AG04450 (cell line): ENCODE data around the gene RASL10B. TPM values are rescaled to one million over a fixed set of nuclear protein-coding genes. Genes with fewer than 3 reads are reported as not detected.

ENCODE experiments used
- CTCF ChIA-PET: fragments of 300-600, 350-600 bp; formaldehyde crosslinking; extraction: SDS; loops from one replicate; lab custom pipeline; 2022; ENCODE audit warnings: antibody characterized with exemption, inconsistent platforms; lab: Charles Lee
- POLR2A ChIA-PET: fragments of 350-600 bp; formaldehyde crosslinking; extraction: SDS; loops from one replicate; lab custom pipeline; 2021; ENCODE audit warnings: antibody characterized with exemption, inconsistent platforms; lab: Yijun Ruan, JAX
- DNase-seq: peaks from one replicate; pipeline ENCODE4 v3.0.0-alpha.2; 2011; ENCODE audit warnings: low read depth, low spot score
- H3K27ac ChIP-seq: one replicate; pipeline ENCODE4 v1.5.1; 2012; ENCODE audit warnings: low read depth, low read length, control low read depth
- H3K27me3 ChIP-seq: one replicate; pipeline ENCODE4 v1.6.0; 2012; ENCODE audit warnings: low read length; ENCODE audit not compliant: control insufficient read depth, insufficient read depth
- H3K4me3 ChIP-seq: 2 replicates; pipeline ENCODE4 v1.5.1; 2011; ENCODE audit warnings: mild to moderate bottlenecking, low read depth, low read length, control low read depth
- H3K9me3 ChIP-seq: 2 replicates; pipeline ENCODE4 v1.5.1; 2012; ENCODE audit warnings: low read length; ENCODE audit not compliant: control insufficient read depth, insufficient read depth
- polyA plus RNA-seq: library from polyadenylated mRNA; depleted of rRNA; stranded (reverse); fragments of >200 nt; gene quantifications from 2 replicates; pipeline ENCODE4 v1.2.3, GENCODE V29; 2011
- TF ChIP-seq, protein P1 (sequence below): IDR thresholded peaks from 2 replicates; pipeline ENCODE4 v1.5.1; 2011; ENCODE audit warnings: low read depth, low read length, control low read depth, inconsistent platforms

Gene RASL10B
- polyA plus RNA-seq, 1 experiment = 3.3 TPM

- Histone ChIP-seq H3K9me3 (no peaks in the 10 kb centered on the region; the same call in 1 of the 2 replicates), H3K27ac (no peak overlapping the region), H3K27me3 (peaks cover 27% of the 10 kb centered on the region), H3K4me3 (no peak overlapping the region)
- ChIA-PET POLR2A (interaction anchor here (1.0 kb wide), 1 partner anchor 42 kb away, joined by 10 read pairs; the partner anchor contains the start of gene TAF15), CTCF (interaction anchor here (0.8 to 13.6 kb wide), 13 partner anchors 11 to 53 kb away, joined by 3 to 478 read pairs (median 4); partner anchors contain the start of gene TAF15)
- TF ChIP-seq, protein P1, sequence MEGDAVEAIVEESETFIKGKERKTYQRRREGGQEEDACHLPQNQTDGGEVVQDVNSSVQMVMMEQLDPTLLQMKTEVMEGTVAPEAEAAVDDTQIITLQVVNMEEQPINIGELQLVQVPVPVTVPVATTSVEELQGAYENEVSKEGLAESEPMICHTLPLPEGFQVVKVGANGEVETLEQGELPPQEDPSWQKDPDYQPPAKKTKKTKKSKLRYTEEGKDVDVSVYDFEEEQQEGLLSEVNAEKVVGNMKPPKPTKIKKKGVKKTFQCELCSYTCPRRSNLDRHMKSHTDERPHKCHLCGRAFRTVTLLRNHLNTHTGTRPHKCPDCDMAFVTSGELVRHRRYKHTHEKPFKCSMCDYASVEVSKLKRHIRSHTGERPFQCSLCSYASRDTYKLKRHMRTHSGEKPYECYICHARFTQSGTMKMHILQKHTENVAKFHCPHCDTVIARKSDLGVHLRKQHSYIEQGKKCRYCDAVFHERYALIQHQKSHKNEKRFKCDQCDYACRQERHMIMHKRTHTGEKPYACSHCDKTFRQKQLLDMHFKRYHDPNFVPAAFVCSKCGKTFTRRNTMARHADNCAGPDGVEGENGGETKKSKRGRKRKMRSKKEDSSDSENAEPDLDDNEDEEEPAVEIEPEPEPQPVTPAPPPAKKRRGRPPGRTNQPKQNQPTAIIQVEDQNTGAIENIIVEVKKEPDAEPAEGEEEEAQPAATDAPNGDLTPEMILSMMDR = no peak
- DNase-seq = no peak
These were observed 35.0 kb downstream of the RASL10B start for GRCh38 chr17:35766489-35766877.

DNA sequence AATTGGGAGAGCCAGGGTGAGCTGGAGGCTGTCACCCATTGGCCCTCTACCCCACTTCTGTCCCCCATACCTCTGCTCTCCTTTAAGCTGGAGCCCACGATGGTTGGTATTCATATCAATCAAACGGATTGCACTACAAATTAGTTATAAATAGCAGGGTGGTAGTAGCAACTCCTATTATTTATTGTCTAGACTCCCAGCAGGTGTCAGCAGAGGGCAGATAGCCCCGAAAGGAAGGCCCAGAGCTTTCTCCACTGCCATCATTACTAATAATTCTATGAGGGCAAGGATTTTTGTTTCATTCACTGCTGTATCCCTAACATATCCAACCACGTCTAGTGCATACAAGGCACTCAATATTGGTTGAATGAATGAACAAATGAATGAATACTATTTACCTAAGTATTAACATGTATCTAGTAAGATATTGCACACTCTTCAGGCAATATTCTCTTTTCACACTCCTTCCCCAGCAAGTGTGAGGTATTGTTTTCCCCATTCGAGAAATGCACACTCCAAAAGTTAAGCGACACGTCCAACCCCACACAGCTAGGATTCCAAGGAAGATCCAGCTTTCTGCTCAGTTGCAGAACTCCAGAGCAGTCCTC is 35.6 kb downstream of the RASL10B start:
- ChIA-PET POLR2A (interaction anchor here (1.0 kb wide), 1 partner anchor 42 kb away, joined by 10 read pairs; the partner anchor contains the start of gene TAF15), CTCF (interaction anchor here (0.5 to 13.6 kb wide), 15 partner anchors 10 to 157 kb away, joined by 3 to 478 read pairs (median 4); partner anchors contain the start of gene TAF15)
- H3K9me3 ChIP-seq = no peaks in the 10 kb centered on the region; the same call in 1 of the 2 replicates
- no peak overlapping the region for H3K4me3 ChIP-seq
- DNase-seq = no peak
- H3K27me3 ChIP-seq = peaks cover 30% of the 10 kb centered on the region
- no peak overlapping the region for H3K27ac ChIP-seq
- TF ChIP-seq, protein P1 = peak; percentile 72

DNA sequence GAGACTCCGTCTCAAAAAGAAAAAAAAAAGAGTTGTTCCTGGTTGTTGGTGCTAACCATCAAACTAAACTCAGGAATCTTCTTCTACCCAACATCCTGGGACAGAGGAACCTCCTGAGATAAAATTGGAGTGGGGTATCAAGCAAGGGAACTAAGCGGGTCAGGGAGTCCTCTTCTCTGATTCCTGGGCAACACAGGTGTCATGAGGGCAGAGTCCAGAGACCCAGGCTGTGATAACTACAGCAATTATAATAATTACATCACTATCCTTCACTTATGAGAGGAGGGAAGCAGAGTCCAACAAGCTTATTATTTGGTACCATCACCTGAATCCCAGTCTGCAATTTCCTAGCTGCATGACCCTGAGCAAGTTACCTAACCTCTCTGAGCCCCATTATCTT is 37.4 kb downstream of the RASL10B start:
- Histone ChIP-seq H3K27ac (no peak overlapping the region), H3K9me3 (no peaks in the 10 kb centered on the region; the same call in 1 of the 2 replicates), H3K27me3 (peaks cover 34% of the 10 kb centered on the region), H3K4me3 (no peak overlapping the region)
- TF ChIP-seq, protein P1 = no peak
- CTCF ChIA-PET = interaction anchor here (1.0 to 13.6 kb wide), 4 partner anchors 8 to 39 kb away, joined by 3 to 478 read pairs (median 9); partner anchors contain the start of gene TAF15
- no peak for DNase-seq
- POLR2A ChIA-PET = interaction anchor here (1.1 kb wide), 1 partner anchor 40 kb away, joined by 3 read pairs; the partner anchor contains the start of gene TAF15

GRCh38 chr17:35769895-35770486 is 38.6 kb downstream of the RASL10B start:
- POLR2A ChIA-PET = interaction anchor here (1.1 kb wide), 1 partner anchor 39 kb away, joined by 3 read pairs; the partner anchor contains the start of gene TAF15
- CTCF ChIA-PET = interaction anchor here (0.7 to 13.6 kb wide), 6 partner anchors 10 to 178 kb away, joined by 3 to 478 read pairs (median 3); partner anchors contain the start of gene TAF15
- TF ChIP-seq, protein P1 = peak; percentile 12; the same call in 1 of the 2 replicates
- DNase-seq = no peak
- H3K9me3 ChIP-seq = no peaks in the 10 kb centered on the region; the same call in 1 of the 2 replicates
- no peak overlapping the region for H3K27ac ChIP-seq
- peaks cover 32% of the 10 kb centered on the region for H3K27me3 ChIP-seq
- H3K4me3 ChIP-seq = no peak overlapping the region
